ENCODE measurements around the gene TNFRSF19.
A peak's percentile ranks its signal among the peaks of the same experiment; 100 is the strongest.
"Not testable (repeated sequence)": the region's sequence is repeated elsewhere in the genome, so short reads cannot be mapped to it uniquely, and the experiment has no call there.

Gene TNFRSF19, protein sequence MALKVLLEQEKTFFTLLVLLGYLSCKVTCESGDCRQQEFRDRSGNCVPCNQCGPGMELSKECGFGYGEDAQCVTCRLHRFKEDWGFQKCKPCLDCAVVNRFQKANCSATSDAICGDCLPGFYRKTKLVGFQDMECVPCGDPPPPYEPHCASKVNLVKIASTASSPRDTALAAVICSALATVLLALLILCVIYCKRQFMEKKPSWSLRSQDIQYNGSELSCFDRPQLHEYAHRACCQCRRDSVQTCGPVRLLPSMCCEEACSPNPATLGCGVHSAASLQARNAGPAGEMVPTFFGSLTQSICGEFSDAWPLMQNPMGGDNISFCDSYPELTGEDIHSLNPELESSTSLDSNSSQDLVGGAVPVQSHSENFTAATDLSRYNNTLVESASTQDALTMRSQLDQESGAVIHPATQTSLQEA

GRCh38 chr13:23570099-23570920, at the start of gene TNFRSF19:
Gene TNFRSF19 (plus strand): TSS chr13:23570412. CDS start chr13:23590184, 19,772 bp downstream.
- H3K4me3 ChIP-seq (replicated peaks; ENCODE audit: low read depth, low read length), result peak within 1 kb of the TSS; percentile 40
- peak; percentile 90 for DNase-seq (ENCODE audit: low read depth)
- TF ChIP-seq, protein P1, sequence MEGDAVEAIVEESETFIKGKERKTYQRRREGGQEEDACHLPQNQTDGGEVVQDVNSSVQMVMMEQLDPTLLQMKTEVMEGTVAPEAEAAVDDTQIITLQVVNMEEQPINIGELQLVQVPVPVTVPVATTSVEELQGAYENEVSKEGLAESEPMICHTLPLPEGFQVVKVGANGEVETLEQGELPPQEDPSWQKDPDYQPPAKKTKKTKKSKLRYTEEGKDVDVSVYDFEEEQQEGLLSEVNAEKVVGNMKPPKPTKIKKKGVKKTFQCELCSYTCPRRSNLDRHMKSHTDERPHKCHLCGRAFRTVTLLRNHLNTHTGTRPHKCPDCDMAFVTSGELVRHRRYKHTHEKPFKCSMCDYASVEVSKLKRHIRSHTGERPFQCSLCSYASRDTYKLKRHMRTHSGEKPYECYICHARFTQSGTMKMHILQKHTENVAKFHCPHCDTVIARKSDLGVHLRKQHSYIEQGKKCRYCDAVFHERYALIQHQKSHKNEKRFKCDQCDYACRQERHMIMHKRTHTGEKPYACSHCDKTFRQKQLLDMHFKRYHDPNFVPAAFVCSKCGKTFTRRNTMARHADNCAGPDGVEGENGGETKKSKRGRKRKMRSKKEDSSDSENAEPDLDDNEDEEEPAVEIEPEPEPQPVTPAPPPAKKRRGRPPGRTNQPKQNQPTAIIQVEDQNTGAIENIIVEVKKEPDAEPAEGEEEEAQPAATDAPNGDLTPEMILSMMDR (IDR thresholded peaks at IDR 0.05; ENCODE audit: low read length, missing control alignments), result no peak

GRCh38 chr13:23529926-23530325, 40.3 kb upstream of the TNFRSF19 start:
- not testable (repeated sequence) for H3K4me3 ChIP-seq (replicated peaks; ENCODE audit: low read depth, low read length); DNase-seq (ENCODE audit: low read depth)

GRCh38 chr13:23531446-23531845, 38.8 kb upstream of the TNFRSF19 start:
- TF ChIP-seq, protein P1 (IDR thresholded peaks at IDR 0.05; ENCODE audit: low read length, missing control alignments), result no peak
- no peak overlapping the region for H3K4me3 ChIP-seq (replicated peaks; ENCODE audit: low read depth, low read length)
- no peak for DNase-seq (ENCODE audit: low read depth)

- no peak overlapping the region for H3K4me3 ChIP-seq (replicated peaks; ENCODE audit: low read depth, low read length)
- no peak for DNase-seq (ENCODE audit: low read depth)
- TF ChIP-seq, protein P1 (IDR thresholded peaks at IDR 0.05; ENCODE audit: low read length, missing control alignments), result no peak
Measured at GRCh38 chr13:23534090-23534489, 36.1 kb upstream of the TNFRSF19 start.

DNA sequence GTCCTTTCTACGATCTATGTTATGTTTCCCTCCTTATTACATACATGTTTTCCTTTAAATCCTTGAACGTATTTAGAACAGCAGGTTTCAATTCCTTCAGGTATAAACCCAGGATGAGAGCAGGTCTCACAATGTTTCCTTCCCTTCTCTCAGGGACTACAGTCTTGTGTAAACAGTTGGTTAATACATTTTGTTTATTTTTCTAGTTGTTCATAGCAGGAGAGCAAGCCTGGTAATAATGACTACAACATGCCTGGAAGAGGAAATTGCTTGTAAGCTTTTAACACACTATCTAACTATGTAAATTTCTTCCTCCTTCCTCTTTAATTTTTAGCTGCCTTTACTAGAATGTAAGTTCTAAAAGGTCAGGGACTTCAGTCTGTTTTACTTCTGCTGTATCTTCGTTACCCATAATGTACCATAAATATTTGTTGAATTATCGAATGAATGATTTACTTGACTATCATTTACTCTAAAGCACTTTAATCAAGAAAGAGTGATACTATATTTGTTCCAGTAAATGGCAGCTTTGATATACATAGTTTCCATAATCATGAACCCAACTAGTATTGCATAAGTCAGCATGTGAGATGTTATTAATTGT, 28.9 kb upstream of the TNFRSF19 start:
- TF ChIP-seq, protein P1 (IDR thresholded peaks at IDR 0.05; ENCODE audit: low read length, missing control alignments), result no peak
- no peak overlapping the region for H3K4me3 ChIP-seq (replicated peaks; ENCODE audit: low read depth, low read length)
- no peak for DNase-seq (ENCODE audit: low read depth)

GRCh38 chr13:23544668-23545067, 25.5 kb upstream of the TNFRSF19 start:
- DNase-seq (ENCODE audit: low read depth), result no peak
- TF ChIP-seq, protein P1 (IDR thresholded peaks at IDR 0.05; ENCODE audit: low read length, missing control alignments), result no peak
- no peak overlapping the region for H3K4me3 ChIP-seq (replicated peaks; ENCODE audit: low read depth, low read length)

Data from fibroblast of pulmonary artery (primary cell).